SK-N-SH (cell line): ENCODE results near the gene WNT6. TPM values are rescaled to one million over a fixed set of nuclear protein-coding genes. Genes with fewer than 3 reads are reported as not detected.
A peak's percentile ranks its signal among the peaks of the same experiment; 100 is the strongest.

Experiments used
- CTCF ChIA-PET: fragments of 300-600, 350-600 bp; formaldehyde crosslinking; extraction: SDS; loops from one replicate; lab custom pipeline; 2021; lab: Yijun Ruan, JAX
- POLR2A ChIA-PET: fragments of 350-600 bp; sonication (Branson Sonifier 250); formaldehyde crosslinking; extraction: SDS; loops from one replicate; lab custom pipeline; 2020; ENCODE audit warnings: antibody characterized with exemption, inconsistent platforms; lab: Yijun Ruan, JAX
- DNase-seq: peaks from one replicate; pipeline ENCODE4 v3.0.0; 2012
- H2AFZ ChIP-seq: fragments of 200-600 bp; sonication (generic); 2 replicates; pipeline ENCODE4 v1.8.1; 2016; ENCODE audit warnings: antibody characterized with exemption, mild to moderate bottlenecking, low read depth
- H3F3A ChIP-seq: fragments of 200-600 bp; sonication (generic); replicated peaks from 2 replicates; pipeline ENCODE3; 2016; ENCODE audit warnings: antibody characterized with exemption, mild to moderate bottlenecking; ENCODE audit not compliant: insufficient read depth
- H3K27ac ChIP-seq, 2 experiments: fragments of 200-500 bp in 1 of 2; fragments of 200-600 bp in 1 of 2; sonication (Bioruptor generic) in 1 of 2; sonication (generic), shearing (Covaris generic) in 1 of 2; 2 replicates each; pipeline versions ENCODE4 v1.5.1 to v1.6.1; 2014 to 2016; ENCODE audit warnings: low read depth in 2 of 2, inconsistent platforms in 1 of 2, low read length in 1 of 2, mild to moderate bottlenecking in 1 of 2, mixed read lengths in 1 of 2
- H3K27me3 ChIP-seq: fragments of 200-600 bp; sonication (generic), shearing (Covaris generic); 2 replicates; pipeline ENCODE4 v1.6.1; 2016; ENCODE audit warnings: mixed run types; ENCODE audit not compliant: insufficient read depth
- H3K36me3 ChIP-seq, 2 experiments: fragments of 200-500 bp in 1 of 2; fragments of 200-600 bp in 1 of 2; sonication (Bioruptor generic) in 1 of 2; sonication (generic) in 1 of 2; replicated peaks in 1 of 2; 2 replicates each; pipeline versions ENCODE3 to v1.5.1; 2014 to 2016; ENCODE audit warnings: low read length in 1 of 2, mild to moderate bottlenecking in 1 of 2; ENCODE audit not compliant: insufficient read depth in 2 of 2, control insufficient read depth in 1 of 2
- H3K4me1 ChIP-seq, 2 experiments: fragments of 200-500 bp in 1 of 2; fragments of 200-600 bp in 1 of 2; sonication (Bioruptor generic) in 1 of 2; sonication (generic), shearing (Covaris generic) in 1 of 2; 2 replicates each; pipeline versions ENCODE4 v1.5.1 to v1.6.1; 2014 to 2016; ENCODE audit warnings: low read depth in 1 of 2, low read length in 1 of 2, mixed run types in 1 of 2; ENCODE audit not compliant: insufficient read depth in 2 of 2, control insufficient read depth in 1 of 2
- H3K4me2 ChIP-seq: fragments of 200-600 bp; sonication (generic), shearing (Covaris generic); 2 replicates; pipeline ENCODE4 v1.6.1; 2017; ENCODE audit warnings: mixed run types
- H3K4me3 ChIP-seq, 2 experiments: fragments of 200-500 bp in 1 of 2; fragments of 200-600 bp in 1 of 2; sonication (Bioruptor generic) in 1 of 2; sonication (generic), shearing (Covaris generic) in 1 of 2; 2 replicates each; pipeline versions ENCODE4 v1.5.1 to v1.8.1; 2014 to 2016; ENCODE audit warnings: low read depth in 2 of 2, inconsistent platforms in 1 of 2, low read length in 1 of 2, mild to moderate bottlenecking in 1 of 2, mixed read lengths in 1 of 2, moderate library complexity in 1 of 2
- H3K79me2 ChIP-seq: fragments of 200-600 bp; sonication (generic); 2 replicates; pipeline ENCODE4 v1.8.1; 2017; ENCODE audit warnings: mild to moderate bottlenecking; ENCODE audit not compliant: insufficient read depth
- H3K9ac ChIP-seq: fragments of 200-600 bp; sonication (generic); 2 replicates; pipeline ENCODE4 v1.6.1; 2017; ENCODE audit warnings: mixed run types
- H3K9me2 ChIP-seq: fragments of 200-600 bp; sonication (generic); 2 replicates; pipeline ENCODE4 v1.6.1; 2017; ENCODE audit warnings: mixed run types
- H3K9me3 ChIP-seq: fragments of 200-600 bp; sonication (generic); 2 replicates; pipeline ENCODE4 v1.6.1; 2017; ENCODE audit warnings: mixed run types, mild to moderate bottlenecking, moderate library complexity
- H4K20me1 ChIP-seq: fragments of 200-600 bp; sonication (generic); 2 replicates; pipeline ENCODE4 v1.6.1; 2017; ENCODE audit warnings: mild to moderate bottlenecking, mixed run types; ENCODE audit not compliant: insufficient read depth
- CHD2 ChIP-seq: fragments of 150-350 bp; IDR thresholded peaks from 2 replicates; pipeline ENCODE4 v1.6.1; 2018; ENCODE audit warnings: low read length; ENCODE audit not compliant: partially characterized antibody
- EP300 ChIP-seq, 2 experiments: IDR thresholded peaks; 2 replicates each; pipeline versions ENCODE4 v1.4.0 to v1.6.1; 2012; ENCODE audit warnings: borderline replicate concordance in 1 of 2, low read depth in 1 of 2, low read length in 1 of 2
- FOSL2 ChIP-seq: IDR thresholded peaks from 2 replicates; pipeline ENCODE4 v1.4.0; 2012; ENCODE audit warnings: low read depth, mild to moderate bottlenecking, moderate library complexity, borderline replicate concordance
- FOXJ3 ChIP-seq: sonication (generic); formaldehyde crosslinking; IDR thresholded peaks from 2 replicates; pipeline ENCODE4 v1.5.1; 2020; ENCODE audit warnings: mild to moderate bottlenecking, missing genetic modification reagents
- JUND ChIP-seq: IDR thresholded peaks from 2 replicates; pipeline ENCODE4 v1.4.0; 2012
- MEF2A ChIP-seq: IDR thresholded peaks from 2 replicates; pipeline ENCODE4 v1.4.0; 2012; ENCODE audit warnings: low read depth, borderline replicate concordance
- NFIC ChIP-seq: IDR thresholded peaks from 2 replicates; pipeline ENCODE4 v1.4.0; 2012; ENCODE audit warnings: borderline replicate concordance
- RAD21 ChIP-seq: IDR thresholded peaks from 2 replicates; pipeline ENCODE4 v1.6.1; 2012; ENCODE audit warnings: mild to moderate bottlenecking, low read length
- RFX5 ChIP-seq: IDR thresholded peaks from 2 replicates; pipeline ENCODE4 v1.6.1; 2012; ENCODE audit warnings: mild to moderate bottlenecking, improper control_type of control experiment, low read length
- RXRA ChIP-seq: IDR thresholded peaks from 2 replicates; pipeline ENCODE4 v1.4.0; 2012; ENCODE audit warnings: low read depth, mild to moderate bottlenecking, borderline replicate concordance
- SIN3A ChIP-seq: IDR thresholded peaks from 2 replicates; pipeline ENCODE4 v1.6.1; 2012; ENCODE audit warnings: low read depth, mild to moderate bottlenecking, low read length, moderate library complexity, borderline replicate concordance
- TCF12 ChIP-seq: IDR thresholded peaks from 2 replicates; pipeline ENCODE4 v1.4.0; 2012
- TEAD4 ChIP-seq: IDR thresholded peaks from 2 replicates; pipeline ENCODE4 v1.4.0; 2012; ENCODE audit warnings: mild to moderate bottlenecking, borderline replicate concordance; ENCODE audit not compliant: insufficient read depth
- WGBS: methylation state at CpG from one replicate; pipeline ENCODE4 v1.1.6; 2017; ENCODE audit warnings: low lambda C conversion rate; 5-methylcytosine and 5-hydroxymethylcytosine counted together
- polyA plus RNA-seq, 3 experiments: library from polyadenylated mRNA; depleted of rRNA; stranded (reverse); fragments of >200 nt; gene quantifications; 2 replicates each; pipeline ENCODE4 v1.2.3, GENCODE V29; 2012
- TF ChIP-seq, protein P1 (sequence below): IDR thresholded peaks from 2 replicates; pipeline ENCODE4 v1.4.0; 2012; ENCODE audit warnings: low read depth, borderline replicate concordance
- TF ChIP-seq, protein P2 (sequence below): fragments of 150-350 bp; IDR thresholded peaks from 2 replicates; pipeline ENCODE4 v1.6.1; 2017; ENCODE audit warnings: antibody characterized with exemption, low read length, low read depth, borderline replicate concordance
- TF ChIP-seq, protein P3 (sequence below): fragments of 200-600 bp; sonication (generic); IDR thresholded peaks from 2 replicates; pipeline ENCODE4 v1.6.1; 2017; ENCODE audit warnings: antibody characterized with exemption, mild to moderate bottlenecking, moderate library complexity
- TF ChIP-seq, protein P4 (sequence below): IDR thresholded peaks from 2 replicates; pipeline ENCODE4 v1.4.0; 2012; ENCODE audit warnings: low read depth, borderline replicate concordance
- TF ChIP-seq, protein P5 (sequence below): IDR thresholded peaks from 2 replicates; pipeline ENCODE4 v1.6.1; 2012; ENCODE audit warnings: mild to moderate bottlenecking, low read depth, low read length, moderate library complexity
- TF ChIP-seq, protein P6 (sequence below): IDR thresholded peaks from 2 replicates; pipeline ENCODE4 v1.4.0; 2012; ENCODE audit warnings: low read depth

The WNT6 gene
- polyA plus RNA-seq, 1 of the 3 experiments (the other 2 are of a cell fraction): 0.08 TPM

DNA sequence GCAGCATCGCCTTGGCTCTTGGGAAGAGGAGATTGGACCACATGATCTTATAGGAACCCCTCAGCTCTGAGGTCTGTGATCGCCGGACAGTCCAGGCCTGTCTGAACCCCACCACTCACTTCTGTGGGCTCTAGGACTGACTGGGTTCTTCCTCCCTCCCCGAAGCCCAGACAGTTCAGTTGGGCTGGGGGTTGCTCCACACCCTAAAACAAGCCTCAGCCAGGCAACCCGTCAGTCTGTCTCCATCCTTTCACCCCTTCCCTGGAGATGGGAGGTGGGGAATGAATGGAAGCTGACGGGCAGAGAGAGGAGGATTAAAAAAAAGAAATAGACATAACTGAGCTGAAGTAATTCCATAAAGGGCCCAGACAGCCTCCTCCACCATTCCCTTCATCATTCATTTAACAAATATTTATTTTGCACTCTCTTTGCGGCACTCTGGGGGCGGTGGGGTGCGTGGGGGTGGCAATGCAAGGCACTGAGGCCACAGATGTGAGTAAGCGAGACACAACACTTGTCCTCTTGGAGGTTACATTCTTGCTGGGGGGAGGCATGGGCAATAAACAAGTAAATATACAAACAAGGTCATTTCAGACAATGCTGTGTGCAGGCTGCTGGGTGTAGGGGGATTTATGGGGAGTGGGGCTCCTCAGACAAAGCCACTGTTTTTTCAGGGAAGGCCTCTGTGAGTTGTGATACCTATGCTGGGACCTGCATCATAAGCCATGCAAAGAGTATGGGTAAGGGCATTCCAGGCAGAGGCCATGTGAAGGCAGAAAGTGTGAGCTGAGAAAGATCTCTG is 33.9 kb downstream of the WNT6 start:
- H3K9me2 ChIP-seq: no peaks in the 10 kb centered on the region
- TF ChIP-seq NFIC (no peak), TCF12 (no peak), CHD2 (no peak), EP300 (IDR thresholded peaks at IDR 0.05; ENCODE audit: borderline replicate concordance in 1 of 2, low read depth in 1 of 2, low read length in 1 of 2) (no peak), MEF2A (no peak), RXRA (no peak), SIN3A (no peak), RAD21 (no peak), FOSL2 (no peak), JUND (no peak), RFX5 (no peak), FOXJ3 (CRISPR knock-in tag) (no peak), TEAD4 (no peak)
- TF ChIP-seq, protein P1, sequence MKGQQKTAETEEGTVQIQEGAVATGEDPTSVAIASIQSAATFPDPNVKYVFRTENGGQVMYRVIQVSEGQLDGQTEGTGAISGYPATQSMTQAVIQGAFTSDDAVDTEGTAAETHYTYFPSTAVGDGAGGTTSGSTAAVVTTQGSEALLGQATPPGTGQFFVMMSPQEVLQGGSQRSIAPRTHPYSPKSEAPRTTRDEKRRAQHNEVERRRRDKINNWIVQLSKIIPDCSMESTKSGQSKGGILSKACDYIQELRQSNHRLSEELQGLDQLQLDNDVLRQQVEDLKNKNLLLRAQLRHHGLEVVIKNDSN: no peak
- TF ChIP-seq, protein P2, sequence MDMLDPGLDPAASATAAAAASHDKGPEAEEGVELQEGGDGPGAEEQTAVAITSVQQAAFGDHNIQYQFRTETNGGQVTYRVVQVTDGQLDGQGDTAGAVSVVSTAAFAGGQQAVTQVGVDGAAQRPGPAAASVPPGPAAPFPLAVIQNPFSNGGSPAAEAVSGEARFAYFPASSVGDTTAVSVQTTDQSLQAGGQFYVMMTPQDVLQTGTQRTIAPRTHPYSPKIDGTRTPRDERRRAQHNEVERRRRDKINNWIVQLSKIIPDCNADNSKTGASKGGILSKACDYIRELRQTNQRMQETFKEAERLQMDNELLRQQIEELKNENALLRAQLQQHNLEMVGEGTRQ: no peak
- TF ChIP-seq, protein P3, sequence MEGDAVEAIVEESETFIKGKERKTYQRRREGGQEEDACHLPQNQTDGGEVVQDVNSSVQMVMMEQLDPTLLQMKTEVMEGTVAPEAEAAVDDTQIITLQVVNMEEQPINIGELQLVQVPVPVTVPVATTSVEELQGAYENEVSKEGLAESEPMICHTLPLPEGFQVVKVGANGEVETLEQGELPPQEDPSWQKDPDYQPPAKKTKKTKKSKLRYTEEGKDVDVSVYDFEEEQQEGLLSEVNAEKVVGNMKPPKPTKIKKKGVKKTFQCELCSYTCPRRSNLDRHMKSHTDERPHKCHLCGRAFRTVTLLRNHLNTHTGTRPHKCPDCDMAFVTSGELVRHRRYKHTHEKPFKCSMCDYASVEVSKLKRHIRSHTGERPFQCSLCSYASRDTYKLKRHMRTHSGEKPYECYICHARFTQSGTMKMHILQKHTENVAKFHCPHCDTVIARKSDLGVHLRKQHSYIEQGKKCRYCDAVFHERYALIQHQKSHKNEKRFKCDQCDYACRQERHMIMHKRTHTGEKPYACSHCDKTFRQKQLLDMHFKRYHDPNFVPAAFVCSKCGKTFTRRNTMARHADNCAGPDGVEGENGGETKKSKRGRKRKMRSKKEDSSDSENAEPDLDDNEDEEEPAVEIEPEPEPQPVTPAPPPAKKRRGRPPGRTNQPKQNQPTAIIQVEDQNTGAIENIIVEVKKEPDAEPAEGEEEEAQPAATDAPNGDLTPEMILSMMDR: no peak
- TF ChIP-seq, protein P4, sequence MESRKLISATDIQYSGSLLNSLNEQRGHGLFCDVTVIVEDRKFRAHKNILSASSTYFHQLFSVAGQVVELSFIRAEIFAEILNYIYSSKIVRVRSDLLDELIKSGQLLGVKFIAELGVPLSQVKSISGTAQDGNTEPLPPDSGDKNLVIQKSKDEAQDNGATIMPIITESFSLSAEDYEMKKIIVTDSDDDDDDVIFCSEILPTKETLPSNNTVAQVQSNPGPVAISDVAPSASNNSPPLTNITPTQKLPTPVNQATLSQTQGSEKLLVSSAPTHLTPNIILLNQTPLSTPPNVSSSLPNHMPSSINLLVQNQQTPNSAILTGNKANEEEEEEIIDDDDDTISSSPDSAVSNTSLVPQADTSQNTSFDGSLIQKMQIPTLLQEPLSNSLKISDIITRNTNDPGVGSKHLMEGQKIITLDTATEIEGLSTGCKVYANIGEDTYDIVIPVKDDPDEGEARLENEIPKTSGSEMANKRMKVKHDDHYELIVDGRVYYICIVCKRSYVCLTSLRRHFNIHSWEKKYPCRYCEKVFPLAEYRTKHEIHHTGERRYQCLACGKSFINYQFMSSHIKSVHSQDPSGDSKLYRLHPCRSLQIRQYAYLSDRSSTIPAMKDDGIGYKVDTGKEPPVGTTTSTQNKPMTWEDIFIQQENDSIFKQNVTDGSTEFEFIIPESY: no peak
- TF ChIP-seq, protein P5, sequence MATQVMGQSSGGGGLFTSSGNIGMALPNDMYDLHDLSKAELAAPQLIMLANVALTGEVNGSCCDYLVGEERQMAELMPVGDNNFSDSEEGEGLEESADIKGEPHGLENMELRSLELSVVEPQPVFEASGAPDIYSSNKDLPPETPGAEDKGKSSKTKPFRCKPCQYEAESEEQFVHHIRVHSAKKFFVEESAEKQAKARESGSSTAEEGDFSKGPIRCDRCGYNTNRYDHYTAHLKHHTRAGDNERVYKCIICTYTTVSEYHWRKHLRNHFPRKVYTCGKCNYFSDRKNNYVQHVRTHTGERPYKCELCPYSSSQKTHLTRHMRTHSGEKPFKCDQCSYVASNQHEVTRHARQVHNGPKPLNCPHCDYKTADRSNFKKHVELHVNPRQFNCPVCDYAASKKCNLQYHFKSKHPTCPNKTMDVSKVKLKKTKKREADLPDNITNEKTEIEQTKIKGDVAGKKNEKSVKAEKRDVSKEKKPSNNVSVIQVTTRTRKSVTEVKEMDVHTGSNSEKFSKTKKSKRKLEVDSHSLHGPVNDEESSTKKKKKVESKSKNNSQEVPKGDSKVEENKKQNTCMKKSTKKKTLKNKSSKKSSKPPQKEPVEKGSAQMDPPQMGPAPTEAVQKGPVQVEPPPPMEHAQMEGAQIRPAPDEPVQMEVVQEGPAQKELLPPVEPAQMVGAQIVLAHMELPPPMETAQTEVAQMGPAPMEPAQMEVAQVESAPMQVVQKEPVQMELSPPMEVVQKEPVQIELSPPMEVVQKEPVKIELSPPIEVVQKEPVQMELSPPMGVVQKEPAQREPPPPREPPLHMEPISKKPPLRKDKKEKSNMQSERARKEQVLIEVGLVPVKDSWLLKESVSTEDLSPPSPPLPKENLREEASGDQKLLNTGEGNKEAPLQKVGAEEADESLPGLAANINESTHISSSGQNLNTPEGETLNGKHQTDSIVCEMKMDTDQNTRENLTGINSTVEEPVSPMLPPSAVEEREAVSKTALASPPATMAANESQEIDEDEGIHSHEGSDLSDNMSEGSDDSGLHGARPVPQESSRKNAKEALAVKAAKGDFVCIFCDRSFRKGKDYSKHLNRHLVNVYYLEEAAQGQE: no peak
- TF ChIP-seq, protein P6, sequence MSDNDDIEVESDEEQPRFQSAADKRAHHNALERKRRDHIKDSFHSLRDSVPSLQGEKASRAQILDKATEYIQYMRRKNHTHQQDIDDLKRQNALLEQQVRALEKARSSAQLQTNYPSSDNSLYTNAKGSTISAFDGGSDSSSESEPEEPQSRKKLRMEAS: no peak
- no peaks in the 10 kb centered on the region for H3K79me2 ChIP-seq
- H3K9ac ChIP-seq: no peak overlapping the region
- H3K4me1 ChIP-seq: peaks cover 0 to 32% of the 10 kb centered on the region in 2 experiments; a peak in 2 of 4 replicates
- ChIA-PET CTCF (interaction anchor here (0.7 to 16.1 kb wide), 22 partner anchors 8 to 401 kb away, joined by 3 to 795 read pairs (median 5); partner anchors contain the start of genes CDK5R2, FEV, WNT10A and WNT6), POLR2A (interaction anchor here (0.7 to 2.7 kb wide), 6 partner anchors 11 to 70 kb away, joined by 3 to 11 read pairs (median 3); no protein-coding TSS in a partner anchor)
- peak overlapping the region; percentile 39 to 57; a peak in 3 of 4 replicates for H3K4me3 ChIP-seq
- no peaks in the 10 kb centered on the region for H3K9me3 ChIP-seq
- 88% methylated on average over 7 of the region's 10 CpGs for WGBS
- H2AFZ ChIP-seq: peak overlapping the region; percentile 66
- no peak overlapping the region for H3K27ac ChIP-seq
- H3K4me2 ChIP-seq: peak overlapping the region; percentile 71
- DNase-seq: peak; percentile 22
- peaks cover 42% of the 10 kb centered on the region for H3K27me3 ChIP-seq
- H4K20me1 ChIP-seq: no peaks in the 10 kb centered on the region
- H3F3A ChIP-seq: no peaks in the 10 kb centered on the region
- no peaks in the 10 kb centered on the region for H3K36me3 ChIP-seq
